ENCODE results near the gene SLC38A3. TPM values are rescaled to one million over a fixed set of nuclear protein-coding genes. Genes with fewer than 3 reads are reported as not detected.

Gene SLC38A3
- total RNA-seq, 1 donor from 2014 or later: not detected

DNA sequence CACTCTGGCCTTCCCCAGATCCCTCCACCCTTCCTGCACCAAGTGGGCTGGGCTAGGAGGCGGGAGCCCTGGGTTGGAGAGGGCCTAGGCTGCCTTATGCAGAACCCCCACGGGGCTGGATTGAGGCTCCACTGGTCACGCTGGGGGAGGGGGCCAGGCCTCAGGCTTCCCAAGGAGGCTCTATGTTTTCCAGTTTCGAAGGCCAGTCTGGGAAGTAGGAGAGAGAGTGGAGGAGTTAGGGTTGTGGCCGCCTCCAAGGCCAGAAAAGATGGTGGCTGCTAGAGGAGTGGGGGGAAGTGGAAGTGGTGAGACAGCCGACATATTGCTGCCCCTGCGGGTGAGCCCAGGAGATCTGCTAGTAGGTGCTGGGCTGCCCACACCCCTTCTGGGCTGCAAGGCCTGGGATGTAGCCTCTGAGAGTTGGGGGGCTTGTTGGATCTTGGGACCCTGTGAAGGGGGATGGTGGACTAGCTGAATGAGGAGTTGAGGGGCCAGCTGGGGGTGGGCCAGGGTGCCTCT lies 32.1 kb downstream of the SLC38A3 start:
- DNase-seq (ENCODE audit: low read depth): no peak
- H3K4me3 ChIP-seq (ENCODE audit: low read depth, low read length): peak overlapping the region; percentile 87
- TF ChIP-seq, protein P1, sequence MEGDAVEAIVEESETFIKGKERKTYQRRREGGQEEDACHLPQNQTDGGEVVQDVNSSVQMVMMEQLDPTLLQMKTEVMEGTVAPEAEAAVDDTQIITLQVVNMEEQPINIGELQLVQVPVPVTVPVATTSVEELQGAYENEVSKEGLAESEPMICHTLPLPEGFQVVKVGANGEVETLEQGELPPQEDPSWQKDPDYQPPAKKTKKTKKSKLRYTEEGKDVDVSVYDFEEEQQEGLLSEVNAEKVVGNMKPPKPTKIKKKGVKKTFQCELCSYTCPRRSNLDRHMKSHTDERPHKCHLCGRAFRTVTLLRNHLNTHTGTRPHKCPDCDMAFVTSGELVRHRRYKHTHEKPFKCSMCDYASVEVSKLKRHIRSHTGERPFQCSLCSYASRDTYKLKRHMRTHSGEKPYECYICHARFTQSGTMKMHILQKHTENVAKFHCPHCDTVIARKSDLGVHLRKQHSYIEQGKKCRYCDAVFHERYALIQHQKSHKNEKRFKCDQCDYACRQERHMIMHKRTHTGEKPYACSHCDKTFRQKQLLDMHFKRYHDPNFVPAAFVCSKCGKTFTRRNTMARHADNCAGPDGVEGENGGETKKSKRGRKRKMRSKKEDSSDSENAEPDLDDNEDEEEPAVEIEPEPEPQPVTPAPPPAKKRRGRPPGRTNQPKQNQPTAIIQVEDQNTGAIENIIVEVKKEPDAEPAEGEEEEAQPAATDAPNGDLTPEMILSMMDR (conservative IDR thresholded peaks at IDR 0.05; ENCODE audit: low read depth, low read length): no peak

DNA sequence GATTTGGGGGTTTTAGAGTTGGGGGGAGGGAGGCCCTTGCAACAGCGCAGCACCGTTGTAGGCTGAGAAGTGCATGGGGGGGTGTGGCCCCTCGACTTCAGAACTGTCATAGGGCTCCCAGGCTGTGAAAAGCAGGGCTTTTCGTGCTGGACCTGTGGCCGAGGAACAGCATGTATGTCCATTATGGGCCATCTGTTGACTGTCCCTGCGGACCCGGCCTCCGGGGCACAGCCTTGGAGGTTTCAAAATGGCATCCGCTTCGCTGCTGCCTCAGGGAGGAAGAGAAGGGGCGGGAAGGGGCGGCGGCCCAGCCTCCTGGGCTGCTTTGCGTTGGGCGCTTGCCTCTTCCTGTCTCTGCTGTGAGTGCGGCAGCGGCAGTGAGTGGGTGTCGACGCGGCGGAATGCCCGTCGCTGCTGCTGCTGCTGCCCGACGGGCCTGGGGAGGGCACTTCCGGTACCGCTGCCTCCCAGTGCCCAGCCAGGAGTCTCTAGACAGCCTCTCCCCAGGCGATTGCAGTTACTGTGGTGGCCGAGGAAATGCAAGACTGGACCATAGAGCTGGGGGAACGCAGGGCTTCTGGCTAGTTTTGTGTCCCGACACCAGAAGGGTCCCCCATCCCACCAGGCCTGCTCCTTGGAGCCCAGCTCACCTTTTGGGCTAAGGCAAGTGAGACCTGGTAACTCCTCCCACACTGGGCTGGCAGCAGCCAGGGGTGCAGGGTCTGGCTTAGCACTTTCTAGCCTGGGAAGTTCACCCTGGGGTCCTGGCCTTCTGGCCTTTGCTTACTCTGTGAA lies 32.9 kb downstream of the SLC38A3 start:
- H3K4me3 ChIP-seq (ENCODE audit: low read depth, low read length): peak overlapping the region; percentile 87
- no peak for DNase-seq (ENCODE audit: low read depth)
- TF ChIP-seq, protein P1 (conservative IDR thresholded peaks at IDR 0.05; ENCODE audit: low read depth, low read length): no peak

DNA sequence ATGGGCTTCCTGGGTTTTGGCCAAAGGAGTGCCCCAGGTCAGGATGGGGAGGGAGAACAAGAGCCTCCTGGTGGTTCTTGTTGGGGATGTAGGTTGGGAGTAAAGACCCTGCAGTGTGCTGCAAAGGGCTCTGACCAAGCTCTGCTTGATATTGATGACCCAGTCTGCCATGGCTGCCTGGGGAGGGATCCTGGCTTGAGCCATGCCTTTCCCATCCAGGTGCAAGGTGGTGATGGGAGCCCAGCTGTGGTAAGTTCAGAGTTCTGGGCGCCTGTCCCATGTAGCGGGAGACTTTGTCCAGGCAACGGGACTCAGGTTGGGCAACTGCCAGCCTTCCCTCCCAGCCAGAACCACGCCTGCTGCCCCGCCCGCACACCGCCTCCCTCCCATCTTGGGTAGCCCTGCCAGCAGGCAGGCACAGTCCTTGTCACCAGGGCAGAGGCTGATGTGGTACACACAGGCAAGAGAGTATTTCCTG lies 33.5 kb downstream of the SLC38A3 start:
- TF ChIP-seq, protein P1 (conservative IDR thresholded peaks at IDR 0.05; ENCODE audit: low read depth, low read length): peak; percentile 12
- no peak for DNase-seq (ENCODE audit: low read depth)
- H3K4me3 ChIP-seq (ENCODE audit: low read depth, low read length): peak overlapping the region; percentile 87

DNA sequence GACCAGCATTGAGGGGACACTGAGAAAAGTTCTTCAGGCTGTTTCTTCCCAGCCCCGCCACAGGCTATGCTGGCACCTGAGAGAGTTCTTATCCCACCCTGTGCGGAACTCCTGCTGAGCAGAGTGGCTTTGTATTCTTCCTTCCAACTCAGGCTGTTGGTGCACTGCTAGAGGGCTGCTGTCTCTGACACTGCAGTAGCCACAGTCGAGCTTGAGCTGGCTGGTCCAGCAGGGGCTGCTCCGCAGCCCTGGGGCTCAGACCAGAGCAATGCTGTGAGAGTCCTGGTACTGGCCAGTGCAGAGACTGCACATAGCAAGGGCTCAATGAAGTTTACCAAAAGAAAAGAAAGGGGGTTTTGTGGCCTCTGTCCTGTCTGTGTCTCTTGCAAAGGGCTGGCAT lies 34.6 kb downstream of the SLC38A3 start:
- TF ChIP-seq, protein P1 (conservative IDR thresholded peaks at IDR 0.05; ENCODE audit: low read depth, low read length): no peak
- DNase-seq (ENCODE audit: low read depth): no peak

DNA sequence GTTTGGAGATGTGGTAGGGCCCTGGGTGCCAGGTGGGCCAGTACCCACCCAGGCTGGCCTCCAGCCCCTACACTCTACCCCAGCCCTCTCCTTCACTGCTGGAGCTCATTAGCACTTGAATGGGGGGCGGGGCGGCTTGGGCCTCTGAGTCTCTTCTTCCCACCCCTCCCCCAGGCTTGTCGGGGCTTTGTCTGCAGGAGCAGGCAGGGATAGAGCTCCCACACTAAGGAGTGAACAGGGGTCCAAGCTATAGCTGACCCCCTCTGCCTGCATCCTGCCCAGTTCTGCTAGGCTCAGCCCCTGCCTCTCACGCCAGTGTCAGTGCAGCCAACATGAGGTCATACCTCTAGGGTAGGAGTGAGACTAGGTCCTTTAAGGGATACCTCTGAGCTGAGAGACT lies 36.1 kb downstream of the SLC38A3 start:
- no peak overlapping the region for H3K4me3 ChIP-seq (ENCODE audit: low read depth, low read length)
- TF ChIP-seq, protein P1 (conservative IDR thresholded peaks at IDR 0.05; ENCODE audit: low read depth, low read length): no peak
- DNase-seq (ENCODE audit: low read depth): no peak

More for the DNA sequence above, 34.6 kb downstream of the SLC38A3 start:
- H3K4me3 ChIP-seq (ENCODE audit: low read depth, low read length): no peak overlapping the region

DNA sequence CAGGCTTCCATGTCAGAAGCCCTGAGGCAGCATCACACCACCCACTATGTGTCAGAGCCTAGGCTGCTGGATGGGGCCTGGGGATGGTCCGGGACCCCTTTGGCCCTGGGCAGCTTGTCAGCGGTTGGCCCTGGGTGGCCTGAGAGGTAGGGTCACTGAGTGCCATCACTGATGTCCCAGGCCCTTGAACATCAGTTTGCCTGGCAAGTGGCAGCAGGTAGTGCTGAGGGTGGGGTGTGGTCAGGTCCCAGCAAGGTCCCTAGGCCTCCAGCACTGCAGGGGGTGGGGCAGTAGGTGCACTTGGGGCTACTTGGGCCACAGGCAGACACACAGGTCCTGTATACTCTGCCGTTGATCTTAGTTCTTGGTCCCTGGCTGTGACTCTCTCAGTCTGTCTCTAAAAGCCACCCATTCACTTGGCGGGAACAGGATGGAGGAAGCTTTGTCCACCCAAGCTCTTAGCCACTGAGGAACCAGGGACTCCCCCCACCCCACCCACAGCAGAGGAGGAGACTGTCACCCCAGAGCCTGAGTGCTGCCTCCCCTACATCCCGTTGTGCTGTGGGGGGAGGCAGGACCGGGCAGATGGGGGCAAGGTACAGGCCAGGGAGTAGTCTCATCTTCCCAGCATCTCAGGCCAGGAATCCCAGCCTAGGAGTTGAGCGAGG lies 36.8 kb downstream of the SLC38A3 start:
- H3K4me3 ChIP-seq (ENCODE audit: low read depth, low read length): no peak overlapping the region
- no peak for DNase-seq (ENCODE audit: low read depth)
- TF ChIP-seq, protein P1 (conservative IDR thresholded peaks at IDR 0.05; ENCODE audit: low read depth, low read length): no peak
